GM04503 (cell line): ENCODE measurements around the gene D2HGDH.

ENCODE experiments used
- DNase-seq: peaks from one replicate; pipeline ENCODE4 v3.0.0-alpha.2; 2012; ENCODE audit warnings: low read depth

The D2HGDH gene

GRCh38 chr2:241734467-241735208 lies at the start of gene D2HGDH:
TSS of gene D2HGDH (plus strand) at chr2:241734630. CDS start at chr2:241735225, 595 bp downstream.
- DNase-seq = peak; percentile 9

GRCh38 chr2:241686324-241686649 lies 48.1 kb upstream of the D2HGDH start:
- DNase-seq = no peak

- DNase-seq = peak; percentile 81
Measured at GRCh38 chr2:241686650-241687425, 47.6 kb upstream of the D2HGDH start, which contains the start of gene DTYMK. TSS of gene DTYMK (minus strand) at chr2:241686815. CDS start at chr2:241686783, 32 bp downstream.

- DNase-seq = no peak
Measured at GRCh38 chr2:241689306-241689705, 45.1 kb upstream of the D2HGDH start.

DNA sequence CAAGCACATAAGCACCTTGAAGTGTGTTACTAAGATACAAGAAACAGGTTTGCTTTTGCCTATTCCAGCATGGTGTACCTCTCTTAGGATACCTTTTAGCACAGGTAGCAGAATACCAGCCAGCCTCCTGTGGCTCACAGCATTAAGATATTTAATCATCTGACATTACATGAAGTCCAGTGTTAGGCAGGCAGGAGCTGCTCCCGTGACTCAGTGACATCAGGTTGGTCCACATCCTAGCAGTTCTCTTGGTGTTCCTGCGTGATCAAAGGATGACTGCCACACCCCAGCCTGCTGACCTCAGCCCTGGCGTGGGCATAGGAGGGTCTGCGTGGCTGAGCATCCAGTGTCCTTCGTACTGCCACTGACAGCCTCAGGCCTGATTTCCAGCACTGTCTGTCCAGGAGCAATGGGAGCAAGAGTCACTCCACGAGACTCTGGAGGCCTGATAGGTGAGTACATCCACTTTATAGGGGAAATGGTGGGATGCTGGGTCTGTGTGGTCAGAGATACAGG lies 44.2 kb upstream of the D2HGDH start:
- no peak for DNase-seq

DNA sequence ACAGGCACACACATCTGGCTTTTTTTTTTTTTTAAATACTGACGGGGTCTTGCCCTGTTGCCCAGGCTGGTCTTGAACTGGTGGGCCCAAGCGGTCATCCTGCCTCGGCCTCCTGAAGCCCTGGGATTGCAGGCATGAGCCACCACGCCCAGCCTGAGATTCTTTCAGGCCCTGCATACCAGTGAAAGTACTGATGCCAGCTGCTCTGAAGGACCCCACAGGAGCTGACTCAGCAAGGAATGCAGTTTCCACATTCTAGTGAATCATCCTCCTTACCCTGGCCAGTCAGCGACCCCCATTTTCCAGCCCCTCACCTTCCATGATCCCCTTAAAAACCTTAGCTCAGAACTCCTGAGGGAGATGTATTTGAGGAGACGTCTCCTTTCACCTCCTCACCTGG lies 42.0 kb upstream of the D2HGDH start:
- peak; percentile 68 for DNase-seq

DNA sequence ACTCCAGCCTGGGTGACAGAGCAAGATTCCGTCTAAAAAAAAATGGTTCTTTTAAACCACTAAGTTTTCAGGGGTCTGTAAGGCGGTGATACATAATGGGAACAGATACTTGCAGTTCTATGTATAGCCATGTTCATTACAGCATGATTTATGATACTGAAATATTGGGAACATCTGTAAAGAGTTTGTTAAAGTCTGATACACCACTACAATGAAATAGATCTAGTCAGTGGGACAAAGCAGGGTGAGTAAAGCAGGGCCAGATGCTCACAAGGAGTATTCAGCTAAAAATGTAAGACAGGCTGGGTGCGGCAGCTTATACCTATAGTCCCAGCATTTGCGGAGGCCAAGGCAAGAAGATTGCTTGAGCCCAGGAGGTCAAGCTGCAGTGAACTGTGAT lies 38.8 kb upstream of the D2HGDH start:
- no peak for DNase-seq

DNA sequence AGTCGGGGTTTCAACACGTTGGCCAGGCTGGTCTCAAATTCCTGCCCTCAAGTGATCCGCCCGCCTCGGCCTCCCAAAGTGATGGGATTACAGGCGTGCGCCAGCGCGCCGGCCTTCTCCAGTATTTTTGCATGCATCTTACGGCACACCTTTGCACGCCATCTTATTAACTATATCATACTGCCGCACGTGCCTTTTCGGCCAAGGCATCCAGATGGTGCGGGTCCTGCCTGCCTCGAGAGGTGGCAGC lies 33.4 kb upstream of the D2HGDH start:
- no peak for DNase-seq

DNA sequence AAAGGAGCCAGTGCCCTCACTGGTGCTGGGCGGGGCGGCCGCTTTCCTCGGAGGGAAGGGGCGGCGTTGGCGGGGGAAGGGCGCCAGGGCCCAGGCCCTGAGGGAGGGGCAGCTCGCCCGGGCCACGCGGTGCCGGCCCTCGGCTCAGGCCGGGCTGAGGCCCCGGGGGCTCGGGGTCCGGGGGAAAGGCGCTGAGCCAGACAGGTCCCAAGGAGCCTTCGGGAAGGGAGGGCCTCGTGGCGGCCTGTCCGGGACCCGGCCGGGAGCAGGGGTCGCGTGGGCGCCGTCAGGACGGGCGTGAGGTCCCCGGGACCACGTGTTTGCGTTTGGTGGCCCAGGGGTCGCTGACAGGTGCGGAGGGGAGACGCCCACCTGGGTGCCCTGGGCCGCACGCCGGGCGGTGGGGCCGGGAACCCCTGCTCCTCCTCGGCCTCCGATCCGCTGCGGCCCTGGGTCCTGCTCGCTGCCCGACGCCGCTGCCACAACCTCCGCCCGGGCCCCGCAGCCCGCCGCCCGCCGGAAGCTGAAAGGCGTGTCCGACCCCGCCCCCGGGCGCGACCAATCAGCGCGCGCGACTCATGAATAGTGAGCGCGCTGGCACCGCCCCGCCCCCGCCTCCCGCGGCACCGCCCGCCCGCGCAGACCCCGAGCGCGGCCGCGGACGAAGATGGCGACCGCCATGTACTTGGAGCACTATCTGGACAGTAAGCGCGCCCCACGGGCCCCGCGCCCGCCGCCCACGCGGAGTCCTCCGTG lies 32.9 kb upstream of the D2HGDH start, which contains the start of gene ING5:
Gene ING5 (plus strand): TSS at position 641 of the 756 bp plus-strand sequence. CDS start 27 bp downstream, at position 668.
- no peak for DNase-seq

DNA sequence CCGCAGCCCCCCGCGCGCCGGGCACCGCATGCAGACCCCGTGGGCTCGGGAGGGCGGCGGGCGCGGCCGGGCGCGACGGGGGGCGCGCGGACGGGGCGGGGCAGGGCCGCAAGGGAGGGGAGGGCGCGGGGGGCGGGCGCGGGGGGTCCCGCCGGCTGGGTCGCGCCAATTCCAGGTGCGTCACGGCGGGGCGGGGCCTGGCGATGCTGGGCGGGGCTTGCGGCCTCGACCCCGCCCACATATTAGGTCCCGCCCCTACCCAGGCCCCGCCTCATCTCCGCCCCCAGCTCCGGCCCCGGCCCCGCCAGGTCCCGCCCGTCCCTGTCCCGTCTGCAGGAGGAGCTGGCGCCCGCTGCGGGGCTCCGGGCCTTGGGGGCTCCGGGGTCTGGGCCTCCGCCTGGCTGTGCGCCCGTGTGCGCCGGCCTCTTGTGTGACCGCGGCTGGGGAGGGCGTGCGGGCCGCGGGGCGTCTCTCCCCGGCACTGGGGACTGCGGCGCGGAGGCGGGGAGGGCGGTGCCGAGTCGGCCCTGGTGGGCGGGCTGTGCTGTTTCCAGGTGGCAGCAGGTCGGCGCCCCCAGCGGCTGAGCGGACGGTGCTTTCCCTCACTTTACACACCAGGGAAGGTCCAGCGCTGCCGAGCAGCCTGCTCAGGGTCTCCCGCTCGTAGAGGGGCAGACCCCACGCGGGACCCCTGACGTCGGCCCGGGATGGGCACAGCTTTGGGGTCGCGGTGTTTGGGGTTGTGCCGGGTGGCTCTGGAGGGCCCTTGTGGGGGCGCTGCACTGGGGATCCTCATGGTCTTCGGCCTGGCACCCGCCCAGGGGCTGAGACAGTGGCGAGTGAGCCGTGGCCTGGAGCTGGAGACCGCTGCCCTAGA lies 32.0 kb upstream of the D2HGDH start:
- no peak for DNase-seq

GRCh38 chr2:241703032-241703604 lies 31.3 kb upstream of the D2HGDH start:
- no peak for DNase-seq

- DNase-seq = no peak
Measured at GRCh38 chr2:241706537-241706936, 27.9 kb upstream of the D2HGDH start.

GRCh38 chr2:241708879-241709278 lies 25.6 kb upstream of the D2HGDH start:
- DNase-seq = no peak

DNA sequence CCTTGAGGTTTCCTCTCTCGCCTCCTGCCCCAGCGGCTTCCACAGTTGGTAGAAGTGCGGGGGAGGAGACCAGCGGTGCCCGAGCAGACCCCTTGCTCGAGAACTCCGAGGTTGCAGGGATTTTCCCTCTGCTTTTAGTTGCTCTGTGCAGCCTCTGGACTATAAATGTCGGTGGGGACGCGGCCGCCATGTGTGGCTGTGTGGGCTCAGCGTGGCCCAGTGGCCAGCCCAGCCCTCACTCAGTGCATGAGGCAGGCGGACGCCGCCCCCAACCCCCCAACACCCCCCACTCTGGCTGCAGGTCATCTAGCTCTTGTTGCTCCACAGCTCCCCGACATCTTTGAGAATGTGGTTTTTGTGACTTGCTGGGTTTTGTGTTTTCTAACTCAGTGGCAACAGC lies 15.3 kb upstream of the D2HGDH start:
- DNase-seq = no peak

GRCh38 chr2:241720099-241720498 lies 14.3 kb upstream of the D2HGDH start:
- DNase-seq = no peak

GRCh38 chr2:241720560-241720959 lies 13.9 kb upstream of the D2HGDH start:
- DNase-seq = no peak

GRCh38 chr2:241721852-241722251 lies 12.6 kb upstream of the D2HGDH start:
- no peak for DNase-seq

DNA sequence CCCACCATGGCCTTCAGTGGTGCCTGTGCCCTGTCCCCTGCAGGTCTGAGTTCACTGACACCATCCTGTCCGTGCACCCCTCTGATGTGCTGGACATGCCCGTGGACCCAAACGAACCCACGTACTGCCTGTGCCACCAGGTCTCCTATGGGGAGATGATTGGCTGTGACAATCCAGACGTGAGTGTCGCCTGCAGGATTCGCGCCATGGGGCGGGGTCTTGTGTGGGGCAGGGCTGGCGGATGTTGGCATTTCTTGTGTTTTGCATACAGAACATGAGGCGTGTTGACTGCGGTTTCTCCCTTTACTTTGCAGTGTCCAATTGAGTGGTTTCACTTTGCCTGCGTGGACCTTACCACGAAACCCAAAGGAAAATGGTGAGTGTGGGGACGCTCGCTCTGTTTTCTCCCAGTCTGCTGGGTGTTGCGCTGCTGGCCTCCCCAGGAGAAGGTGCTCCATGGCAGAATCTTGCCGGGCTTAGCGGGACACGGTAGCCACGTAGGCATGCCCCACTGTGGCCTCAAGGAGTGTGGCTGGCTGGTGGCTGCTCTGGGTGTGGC lies 11.5 kb upstream of the D2HGDH start:
- no peak for DNase-seq

GRCh38 chr2:241724259-241724974 lies 10.0 kb upstream of the D2HGDH start:
- DNase-seq = no peak
